ENCODE data around the gene MYH7.
"Not testable (repeated sequence)": the region's sequence is repeated elsewhere in the genome, so short reads cannot be mapped to it uniquely, and the experiment has no call there.

MYH7 gene

GRCh38 chr14:23435543-23436326 is at the start of gene MYH7:
MYH7 (minus strand) TSS chr14:23435660; CDS start chr14:23433732, 1,928 bp downstream.
- DNase-seq: no peak

- DNase-seq: no peak
Measured at GRCh38 chr14:23483236-23483854, 47.9 kb upstream of the MYH7 start.

GRCh38 chr14:23482823-23483148 is 47.3 kb upstream of the MYH7 start:
- no peak for DNase-seq

- no peak for DNase-seq
Measured at GRCh38 chr14:23481979-23482822, 46.7 kb upstream of the MYH7 start.

GRCh38 chr14:23481362-23481970 is 46.0 kb upstream of the MYH7 start:
- DNase-seq: no peak

GRCh38 chr14:23478109-23478759 is 42.8 kb upstream of the MYH7 start:
- DNase-seq: peak; percentile 62 to 67

GRCh38 chr14:23470947-23471346 is 35.5 kb upstream of the MYH7 start:
- DNase-seq: no peak

GRCh38 chr14:23469906-23470403 is 34.5 kb upstream of the MYH7 start:
- peak in 1 of 2 experiments; percentile 46 for DNase-seq

GRCh38 chr14:23469127-23469905 is 33.9 kb upstream of the MYH7 start, which contains the start of gene NGDN:
NGDN (plus strand) TSS chr14:23469703; CDS start chr14:23469716, 13 bp downstream.
- DNase-seq: peak; percentile 88 to 89

GRCh38 chr14:23468704-23469126 is 33.3 kb upstream of the MYH7 start:
- no peak for DNase-seq

- DNase-seq: no peak
Measured at GRCh38 chr14:23465261-23465660, 29.8 kb upstream of the MYH7 start.

GRCh38 chr14:23464700-23465099 is 29.2 kb upstream of the MYH7 start:
- no peak for DNase-seq

- no peak for DNase-seq
Measured at GRCh38 chr14:23460960-23461359, 25.5 kb upstream of the MYH7 start.

GRCh38 chr14:23457587-23458445 is 22.4 kb upstream of the MYH7 start:
- no peak for DNase-seq

- DNase-seq: not testable (repeated sequence)
Measured at GRCh38 chr14:23456883-23457586, 21.6 kb upstream of the MYH7 start.

GRCh38 chr14:23454445-23454856 is 19.0 kb upstream of the MYH7 start:
- no peak for DNase-seq

GRCh38 chr14:23452237-23452636 is 16.8 kb upstream of the MYH7 start:
- DNase-seq: no peak

- no peak for DNase-seq
Measured at GRCh38 chr14:23450379-23450778, 14.9 kb upstream of the MYH7 start.

- DNase-seq: no peak
Measured at GRCh38 chr14:23449314-23449713, 13.9 kb upstream of the MYH7 start.

Data from activated CD4-positive, alpha-beta T cell treated with anti-CD3 and anti-CD28 coated beads, Interleukin-2, amount 50 U/mL, for 4 hours (primary cell).